Endometrial microvascular endothelial cells (primary cell): ENCODE results near the gene CPB2. TPM values are rescaled to one million over a fixed set of nuclear protein-coding genes. Genes with fewer than 3 reads are reported as not detected.

ENCODE experiments used
- in situ Hi-C: cut with HindIII; loops from 2 replicates; pipeline ENCODE4 v1.10.0; 2017; ENCODE audit warnings: low sequenced_read_pairs, low pct_unique_long_range_greater_than_20kb; ENCODE audit errors: inconsistent ontology term
- total RNA-seq: library from RNA; depleted of rRNA; stranded (reverse); fragments of >200 nt; gene quantifications from one replicate; pipeline ENCODE4 v1.2.3, GENCODE V29; 2015; ENCODE audit errors: inconsistent ontology term

Gene CPB2
- total RNA-seq, 1 donor from 2014 or later = not detected

GRCh38 chr13:46059405-46059804 is 45.4 kb downstream of the CPB2 start:
- in situ Hi-C loops = no loop called here

GRCh38 chr13:46058268-46058667 is 46.6 kb downstream of the CPB2 start:
- in situ Hi-C loops = no loop called here

- in situ Hi-C loops = no loop called here
Measured at GRCh38 chr13:46057256-46058015, 47.4 kb downstream of the CPB2 start.

- in situ Hi-C loops = no loop called here
Measured at GRCh38 chr13:46053162-46054012, 51.4 kb downstream of the CPB2 start.

- in situ Hi-C loops = no loop called here
Measured at GRCh38 chr13:46052319-46053161, 52.3 kb downstream of the CPB2 start, which contains the start of gene ZC3H13. Gene ZC3H13, minus strand, starts transcription at chr13:46052746. Its CDS starts 7,239 bp downstream, at chr13:46045507.

- in situ Hi-C loops = no loop called here
Measured at GRCh38 chr13:46051968-46052318, 52.9 kb downstream of the CPB2 start.

- in situ Hi-C loops = no loop called here
Measured at GRCh38 chr13:46050771-46051170, 54.1 kb downstream of the CPB2 start.

GRCh38 chr13:46045424-46045823 is 59.4 kb downstream of the CPB2 start:
- in situ Hi-C loops = no loop called here

GRCh38 chr13:46043647-46044046 is 61.2 kb downstream of the CPB2 start:
- in situ Hi-C loops = no loop called here

- in situ Hi-C loops = no loop called here
Measured at GRCh38 chr13:46041419-46041839, 63.4 kb downstream of the CPB2 start.

- in situ Hi-C loops = no loop called here
Measured at GRCh38 chr13:46040763-46041162, 64.1 kb downstream of the CPB2 start.

GRCh38 chr13:46039411-46040182 is 65.2 kb downstream of the CPB2 start:
- in situ Hi-C loops = no loop called here

GRCh38 chr13:46038296-46038695 is 66.5 kb downstream of the CPB2 start:
- in situ Hi-C loops = no loop called here

GRCh38 chr13:46035066-46035465 is 69.8 kb downstream of the CPB2 start:
- in situ Hi-C loops = no loop called here

GRCh38 chr13:46032341-46032740 is 72.5 kb downstream of the CPB2 start:
- in situ Hi-C loops = no loop called here

GRCh38 chr13:46031581-46032263 is 73.1 kb downstream of the CPB2 start:
- in situ Hi-C loops = no loop called here

- in situ Hi-C loops = no loop called here
Measured at GRCh38 chr13:46025157-46025556, 79.7 kb downstream of the CPB2 start.

GRCh38 chr13:46022481-46022880 is 82.4 kb downstream of the CPB2 start:
- in situ Hi-C loops = no loop called here
